Esophagus muscularis mucosa (tissue), 4 donors: ENCODE measurements around the gene FAM107B.

Experiments used
- EP300 ChIP-seq: sonication (generic); formaldehyde crosslinking; IDR thresholded peaks from one replicate; pipeline ENCODE4 v1.6.1; 2017; ENCODE audit warnings: antibody characterized with exemption
- POLR2A ChIP-seq: fragments of 450-650 bp; IDR thresholded peaks from one replicate; pipeline ENCODE4 v1.6.1; 2017; ENCODE audit warnings: antibody characterized with exemption, moderate library complexity, mild to moderate bottlenecking, low read depth
- POLR2AphosphoS5 ChIP-seq, 2 donors: sonication (generic); formaldehyde crosslinking; IDR thresholded peaks; one replicate each; pipeline ENCODE4 v1.6.1; 2017; ENCODE audit warnings: antibody characterized with exemption in 2 of 2
- TF ChIP-seq, protein P1 (sequence below), 3 experiments: fragments of 200-600 bp in 2 of 3; fragments of 450-650 bp in 1 of 3; sonication (generic) in 2 of 3; IDR thresholded peaks; one replicate each; pipeline ENCODE4 v1.5.1; 2017 to 2019; ENCODE audit warnings: antibody characterized with exemption in 3 of 3, mild to moderate bottlenecking in 2 of 3, moderate library complexity in 1 of 3

DNA sequence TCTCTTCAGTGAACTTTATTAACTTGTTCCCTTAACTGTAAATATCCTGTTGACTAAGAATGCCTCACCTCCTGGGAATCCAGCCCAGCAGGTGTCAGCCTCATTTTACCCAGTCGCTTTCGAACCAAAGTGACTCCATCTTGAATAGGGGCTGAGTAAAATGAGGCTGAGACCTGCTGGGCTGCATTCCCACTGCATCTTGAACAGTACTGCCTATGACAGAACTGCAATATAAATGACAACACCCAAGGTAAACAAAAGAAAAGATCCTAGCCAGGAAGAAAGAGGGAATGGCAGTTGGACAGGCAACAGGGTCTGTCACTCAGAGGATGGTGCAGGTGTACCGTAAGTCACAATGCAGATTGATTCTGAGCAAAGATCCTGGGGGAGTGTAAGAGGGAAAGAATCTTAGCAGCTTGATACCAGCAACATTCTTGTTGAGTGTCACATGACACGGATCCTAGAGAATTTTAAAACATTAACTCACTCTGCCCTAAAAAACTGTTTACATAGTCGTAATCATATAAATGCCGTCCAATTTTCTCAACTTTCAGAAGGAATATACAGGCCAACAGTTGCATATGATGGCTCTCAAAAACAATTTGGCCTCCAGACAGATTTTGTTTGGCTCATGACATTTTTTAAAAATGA, 4.4 kb upstream of the FAM107B start:
- TF ChIP-seq, protein P1, sequence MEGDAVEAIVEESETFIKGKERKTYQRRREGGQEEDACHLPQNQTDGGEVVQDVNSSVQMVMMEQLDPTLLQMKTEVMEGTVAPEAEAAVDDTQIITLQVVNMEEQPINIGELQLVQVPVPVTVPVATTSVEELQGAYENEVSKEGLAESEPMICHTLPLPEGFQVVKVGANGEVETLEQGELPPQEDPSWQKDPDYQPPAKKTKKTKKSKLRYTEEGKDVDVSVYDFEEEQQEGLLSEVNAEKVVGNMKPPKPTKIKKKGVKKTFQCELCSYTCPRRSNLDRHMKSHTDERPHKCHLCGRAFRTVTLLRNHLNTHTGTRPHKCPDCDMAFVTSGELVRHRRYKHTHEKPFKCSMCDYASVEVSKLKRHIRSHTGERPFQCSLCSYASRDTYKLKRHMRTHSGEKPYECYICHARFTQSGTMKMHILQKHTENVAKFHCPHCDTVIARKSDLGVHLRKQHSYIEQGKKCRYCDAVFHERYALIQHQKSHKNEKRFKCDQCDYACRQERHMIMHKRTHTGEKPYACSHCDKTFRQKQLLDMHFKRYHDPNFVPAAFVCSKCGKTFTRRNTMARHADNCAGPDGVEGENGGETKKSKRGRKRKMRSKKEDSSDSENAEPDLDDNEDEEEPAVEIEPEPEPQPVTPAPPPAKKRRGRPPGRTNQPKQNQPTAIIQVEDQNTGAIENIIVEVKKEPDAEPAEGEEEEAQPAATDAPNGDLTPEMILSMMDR (IDR thresholded peaks at IDR 0.05), result no peak
- no peak for TF ChIP-seq POLR2A
- TF ChIP-seq POLR2AphosphoS5 (IDR thresholded peaks at IDR 0.05), result no peak
- no peak for TF ChIP-seq EP300
